ENCODE results near the gene OCRL.

- TF ChIP-seq CTCF (IDR thresholded peaks at IDR 0.05) (no peak), POLR2A (IDR thresholded peaks at IDR 0.05) (no peak), EP300 (IDR thresholded peaks at IDR 0.05) (no peak), POLR2AphosphoS5 (IDR thresholded peaks at IDR 0.05) (no peak)
Observed at GRCh38 chrX:129641941-129642340, 101.9 kb downstream of the OCRL start.

All from gastroesophageal sphincter (tissue), 3 donors.